HEK293T (cell line): ENCODE data around the gene GPRC5B.

ENCODE experiments used
- CTCF ChIA-PET: fragments of 350-600 bp; formaldehyde crosslinking; extraction: SDS; loops from one replicate; lab custom pipeline; 2021; ENCODE audit warnings: antibody characterized with exemption, inconsistent platforms; lab: Yijun Ruan, JAX
- POLR2A ChIA-PET: fragments of 350-600 bp; formaldehyde crosslinking; extraction: SDS; loops from one replicate; lab custom pipeline; 2020; ENCODE audit warnings: antibody characterized with exemption, inconsistent platforms; lab: Yijun Ruan, JAX
- DNase-seq: peaks from one replicate; pipeline ENCODE4 v3.0.0; 2012; ENCODE audit warnings: mixed read lengths; ENCODE audit errors: extremely low spot score
- ARNT ChIP-seq: fragments of 450-650 bp; IDR thresholded peaks from 2 replicates; pipeline ENCODE4 v1.6.1; 2017; ENCODE audit warnings: mild to moderate bottlenecking
- BHLHE40 ChIP-seq: fragments of 450-650 bp; IDR thresholded peaks from 2 replicates; pipeline ENCODE4 v1.6.1; 2016; ENCODE audit warnings: mild to moderate bottlenecking, moderate library complexity, borderline replicate concordance
- CTBP1 ChIP-seq: fragments of 450-650 bp; IDR thresholded peaks from 2 replicates; pipeline ENCODE4 v1.6.1; 2016; ENCODE audit warnings: borderline replicate concordance
- ELF4 ChIP-seq: fragments of 450-650 bp; IDR thresholded peaks from 2 replicates; pipeline ENCODE4 v1.6.1; 2017; ENCODE audit warnings: antibody characterized with exemption
- FOXA1 ChIP-seq: fragments of 450-650 bp; IDR thresholded peaks from 2 replicates; pipeline ENCODE4 v1.6.1; 2016; ENCODE audit warnings: mild to moderate bottlenecking
- FOXK2 ChIP-seq: fragments of 450-650 bp; IDR thresholded peaks from 2 replicates; pipeline ENCODE4 v1.6.1; 2016; ENCODE audit warnings: mild to moderate bottlenecking
- FOXM1 ChIP-seq: fragments of 450-650 bp; IDR thresholded peaks from 2 replicates; pipeline ENCODE4 v1.6.1; 2017; ENCODE audit warnings: mild to moderate bottlenecking, borderline replicate concordance
- HDGF ChIP-seq: fragments of 450-650 bp; IDR thresholded peaks from 2 replicates; pipeline ENCODE4 v1.6.1; 2017; ENCODE audit warnings: antibody characterized with exemption, borderline replicate concordance
- L3MBTL2 ChIP-seq: fragments of 450-650 bp; conservative IDR thresholded peaks from 2 replicates; pipeline ENCODE4 v1.6.1; 2016; ENCODE audit warnings: mild to moderate bottlenecking
- LEF1 ChIP-seq: fragments of 450-650 bp; IDR thresholded peaks from 2 replicates; pipeline ENCODE4 v1.6.1; 2017; ENCODE audit warnings: mild to moderate bottlenecking, borderline replicate concordance
- NFRKB ChIP-seq: fragments of 450-650 bp; IDR thresholded peaks from 2 replicates; pipeline ENCODE4 v1.6.1; 2016; ENCODE audit warnings: mild to moderate bottlenecking, moderate library complexity
- PKNOX1 ChIP-seq: fragments of 450-650 bp; IDR thresholded peaks from 2 replicates; pipeline ENCODE4 v1.6.1; 2016
- SP1 ChIP-seq: fragments of 450-650 bp; IDR thresholded peaks from 2 replicates; pipeline ENCODE4 v1.6.1; 2017
- SUZ12 ChIP-seq: fragments of 450-650 bp; IDR thresholded peaks from 2 replicates; pipeline ENCODE4 v1.6.1; 2016; ENCODE audit warnings: mild to moderate bottlenecking
- TARDBP ChIP-seq: fragments of 450-650 bp; IDR thresholded peaks from 2 replicates; pipeline ENCODE4 v1.6.1; 2016
- ZNF384 ChIP-seq: fragments of 450-650 bp; IDR thresholded peaks from 2 replicates; pipeline ENCODE4 v1.6.1; 2016

GPRC5B gene

DNA sequence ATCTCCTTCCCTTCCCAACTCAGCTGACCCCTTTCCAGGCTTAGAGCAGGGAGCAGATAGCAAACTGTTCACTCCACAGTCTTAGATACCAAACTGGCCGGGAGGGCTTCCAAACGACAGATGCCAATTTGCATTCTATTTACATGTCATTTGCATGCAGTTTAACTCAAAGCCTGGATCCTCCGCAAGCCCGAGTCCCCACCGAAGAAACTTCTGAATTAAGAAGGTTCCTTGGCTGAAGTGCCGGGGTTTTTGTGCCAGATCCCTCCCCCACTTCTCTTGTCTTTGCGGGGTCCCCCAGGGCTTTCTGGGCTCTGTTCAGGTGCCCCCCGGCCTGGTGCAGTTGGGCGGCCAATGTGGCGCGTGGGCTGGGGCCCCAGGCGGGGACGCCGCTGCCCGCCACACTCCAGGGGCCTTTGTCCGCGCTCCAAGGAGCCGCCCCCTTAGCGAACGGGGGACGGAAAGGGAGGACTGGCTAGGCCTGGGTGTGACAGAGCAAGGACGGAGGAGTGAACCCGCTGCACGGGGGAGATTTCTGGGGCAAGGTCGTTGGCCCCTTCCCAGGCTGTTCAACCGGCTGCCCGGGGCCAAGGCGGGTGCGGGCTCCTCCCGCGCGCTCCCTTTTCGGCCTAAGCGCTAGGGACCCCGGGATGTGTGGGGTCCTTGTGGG lies 1.2 kb downstream of the GPRC5B start:
- ChIA-PET POLR2A (interaction anchor here (1.5 to 1.7 kb wide), 2 partner anchors 13 to 165 kb away, joined by 4 to 6 read pairs; partner anchors contain the start of genes IQCK and KNOP1), CTCF (interaction anchor here (1.4 kb wide), 1 partner anchor 282 kb away, joined by 5 read pairs; no protein-coding TSS in a partner anchor)
- no peak for DNase-seq
- TF ChIP-seq HDGF (no peak), FOXA1 (no peak), FOXK2 (no peak), FOXM1 (no peak)

GRCh38 chr16:19882646-19883045 lies 2.0 kb downstream of the GPRC5B start:
- no peak for DNase-seq
- CTCF ChIA-PET, result no interaction called here
- TF ChIP-seq SP1 (no peak), SUZ12 (no peak), CTBP1 (no peak), PKNOX1 (no peak), FOXK2 (no peak)
- POLR2A ChIA-PET, result no interaction called here

DNA sequence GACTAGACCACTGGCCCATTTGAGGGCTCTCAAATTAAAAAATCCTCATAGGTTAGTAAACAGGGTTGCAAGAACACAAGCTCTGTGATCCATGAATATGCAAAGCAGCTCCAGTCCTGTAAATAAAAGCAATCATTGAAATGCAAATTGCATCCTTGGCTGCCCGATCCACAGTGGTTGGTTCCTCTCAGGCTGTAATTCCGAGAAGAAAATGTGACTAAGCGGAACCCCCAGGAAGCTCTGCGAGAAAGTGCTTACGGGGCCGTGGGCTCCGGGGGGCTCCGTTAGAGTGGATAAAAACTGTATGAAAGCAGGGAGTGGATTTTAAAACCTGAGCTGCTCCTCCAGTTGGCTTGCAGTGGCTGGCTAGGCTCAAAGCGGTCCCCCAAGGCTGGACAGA lies 2.5 kb downstream of the GPRC5B start:
- POLR2A ChIA-PET, result no interaction called here
- TF ChIP-seq FOXK2 (no peak), LEF1 (no peak), L3MBTL2 (no peak), PKNOX1 (no peak), FOXM1 (no peak), FOXA1 (no peak), NFRKB (no peak)
- no peak for DNase-seq
- CTCF ChIA-PET, result no interaction called here

GRCh38 chr16:19881783-19882182 lies 2.9 kb downstream of the GPRC5B start:
- TF ChIP-seq SUZ12, result no peak
- TF ChIP-seq FOXA1, result no peak
- no peak for TF ChIP-seq NFRKB
- no peak for TF ChIP-seq FOXK2
- no peak for TF ChIP-seq FOXM1
- no peak for TF ChIP-seq ARNT
- no peak for TF ChIP-seq BHLHE40
- TF ChIP-seq ELF4, result no peak
- TF ChIP-seq TARDBP, result no peak
- TF ChIP-seq CTBP1, result no peak
- TF ChIP-seq SP1, result no peak
- TF ChIP-seq HDGF, result no peak
- no peak for TF ChIP-seq LEF1
- TF ChIP-seq ZNF384, result no peak
- TF ChIP-seq PKNOX1, result no peak
- DNase-seq, result no peak
- ChIA-PET CTCF (no interaction called here), POLR2A (no interaction called here)

- ChIA-PET CTCF (no interaction called here), POLR2A (no interaction called here)
- DNase-seq, result no peak
- TF ChIP-seq SP1 (no peak), ELF4 (no peak), FOXK2 (no peak), BHLHE40 (no peak), NFRKB (no peak), TARDBP (no peak), FOXM1 (no peak), ZNF384 (no peak)
These were observed 3.6 kb downstream of the GPRC5B start for GRCh38 chr16:19881028-19881427.

- no peak for DNase-seq
- ChIA-PET CTCF (no interaction called here), POLR2A (no interaction called here)
- TF ChIP-seq L3MBTL2, result peak; percentile 28; the same call in 1 of the 2 replicates
- TF ChIP-seq NFRKB, result no peak
- TF ChIP-seq ZNF384, result no peak
These were observed 5.3 kb downstream of the GPRC5B start for GRCh38 chr16:19879241-19879792.

DNA sequence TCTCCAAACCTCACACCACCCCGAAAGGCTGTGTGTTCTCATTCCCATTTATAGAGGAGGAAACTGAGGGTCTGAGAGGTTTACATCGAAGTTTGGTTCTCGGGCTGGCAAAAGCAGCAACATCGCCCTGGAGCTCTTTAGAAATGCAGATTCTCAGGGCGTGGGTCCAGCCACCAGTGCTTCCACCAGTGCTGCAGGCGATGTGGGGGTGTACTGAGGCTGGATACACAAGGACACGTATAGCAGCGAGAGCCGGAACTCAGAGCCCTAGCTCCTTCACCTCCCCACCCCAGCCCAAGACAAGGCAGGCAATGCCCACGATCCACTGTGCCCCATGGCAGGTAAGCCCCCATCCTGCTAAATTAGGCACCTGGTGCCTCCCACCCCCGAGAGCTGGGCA lies 5.9 kb downstream of the GPRC5B start:
- TF ChIP-seq SUZ12 (no peak), NFRKB (no peak), HDGF (no peak), TARDBP (no peak), ELF4 (no peak), BHLHE40 (no peak), PKNOX1 (no peak), L3MBTL2 (no peak), ZNF384 (no peak), FOXA1 (no peak), CTBP1 (no peak), SP1 (no peak)
- CTCF ChIA-PET, result no interaction called here
- POLR2A ChIA-PET, result no interaction called here
- no peak for DNase-seq
